Fibroblast of peridontal ligament (primary cell): ENCODE measurements around the gene PCBP3.
"Not testable (repeated sequence)": the region's sequence is repeated elsewhere in the genome, so short reads cannot be mapped to it uniquely, and the experiment has no call there.

Experiments
- DNase-seq: peaks from one replicate; pipeline ENCODE4 v3.0.0-alpha.2; 2010; ENCODE audit errors: extremely low read depth

Gene PCBP3

DNA sequence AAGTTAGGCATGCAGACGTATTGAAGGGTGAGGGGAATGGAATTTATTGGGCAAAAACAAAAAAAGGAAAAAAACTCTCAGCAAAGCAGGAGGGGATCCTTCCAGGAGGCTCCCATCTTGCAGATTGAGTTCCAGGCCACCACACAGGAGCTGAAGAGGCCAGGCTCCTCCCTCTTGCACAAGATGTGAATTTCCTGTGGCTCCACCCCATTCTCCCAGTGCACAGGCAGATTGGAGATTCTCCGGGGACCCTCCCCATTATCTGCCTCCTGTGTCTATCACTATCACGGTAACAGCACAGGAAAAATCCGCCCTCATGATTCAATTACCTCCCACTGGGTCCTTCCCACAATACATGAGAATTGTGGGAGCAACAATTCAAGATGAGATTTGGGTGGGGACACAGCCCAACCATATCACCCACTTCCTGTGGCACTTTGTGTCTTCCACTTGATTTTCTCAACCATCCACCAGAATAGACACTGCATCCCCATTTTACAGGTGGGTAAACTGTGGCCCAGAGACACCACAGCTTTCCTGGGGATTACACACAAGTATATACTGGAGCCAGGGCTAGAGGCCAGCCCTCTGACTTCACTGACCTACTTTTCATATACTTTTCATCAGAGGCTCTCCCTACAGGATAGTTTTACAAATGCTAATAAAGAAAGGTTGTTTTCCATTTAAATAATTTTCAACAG, 319.2 kb downstream of the PCBP3 start:
- DNase-seq: no peak

DNA sequence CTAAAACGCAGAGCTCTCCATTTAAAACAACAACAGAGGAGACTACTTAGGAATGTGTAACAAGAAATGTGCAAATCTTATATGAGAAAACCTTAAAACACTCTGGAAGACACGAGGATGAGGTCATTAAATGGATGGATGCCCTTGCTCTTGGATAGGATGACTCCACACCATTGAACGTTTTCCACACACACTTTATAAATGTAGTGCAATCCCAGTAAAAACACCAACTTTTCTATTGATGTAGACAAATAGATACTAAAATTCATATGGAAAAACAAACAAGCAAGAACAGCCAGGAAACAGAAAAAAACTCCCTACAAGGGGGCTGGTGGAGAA, 319.7 kb downstream of the PCBP3 start:
- peak; percentile 56 for DNase-seq

DNA sequence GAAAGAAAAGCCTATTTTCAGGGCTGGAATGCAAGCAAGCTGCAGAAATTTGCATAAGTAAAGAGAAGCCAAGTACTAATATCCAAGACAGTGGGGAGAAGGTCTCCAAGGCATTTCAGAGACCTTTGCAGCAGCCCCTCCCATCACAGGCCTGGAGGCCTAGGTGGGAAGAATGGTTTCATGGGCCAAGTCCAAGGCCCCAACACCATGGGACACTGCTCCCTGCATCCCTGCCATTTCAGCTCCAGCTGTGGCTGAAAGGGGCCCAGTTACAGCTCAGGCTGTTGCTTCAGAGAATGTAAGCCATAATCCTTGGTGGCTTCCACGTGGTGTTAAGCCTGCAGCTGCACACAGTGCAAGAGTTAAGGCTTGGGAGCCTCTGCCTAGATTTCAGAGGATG, 321.1 kb downstream of the PCBP3 start:
- DNase-seq: no peak

DNA sequence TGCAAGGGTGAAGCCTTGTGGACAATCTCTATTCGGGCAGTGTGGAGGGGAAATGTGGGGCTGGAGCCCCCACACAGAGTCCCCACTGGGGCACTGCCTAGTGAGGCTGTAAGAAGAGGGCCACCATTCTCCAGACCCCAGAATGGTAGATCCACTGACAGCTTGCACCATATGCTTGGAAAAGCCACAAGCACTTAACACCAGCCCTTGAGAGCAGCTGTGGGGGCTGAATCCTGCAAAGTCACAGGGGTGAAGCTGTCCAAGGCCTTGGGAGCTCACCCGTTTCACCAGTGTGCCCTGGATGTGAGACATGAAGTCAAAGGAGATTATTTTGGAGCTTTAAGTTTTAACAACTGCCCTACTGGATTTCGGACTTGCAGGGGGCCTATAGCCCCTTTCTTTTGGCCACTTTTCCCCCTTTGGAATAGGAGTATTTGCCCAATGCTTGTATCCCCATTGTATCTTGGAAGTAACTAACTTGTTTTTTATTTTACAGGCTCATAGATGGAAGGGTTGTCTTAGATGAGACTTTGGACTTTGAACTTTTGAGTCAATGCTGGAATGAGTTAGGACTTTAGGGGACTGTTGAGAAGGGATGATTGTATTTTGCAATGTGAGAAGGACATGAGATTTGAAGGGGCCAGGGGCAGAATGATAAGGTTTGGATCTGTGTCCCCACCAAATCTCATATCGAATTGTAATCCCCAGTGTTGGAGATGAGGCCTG, 321.7 kb downstream of the PCBP3 start:
- no peak for DNase-seq

DNA sequence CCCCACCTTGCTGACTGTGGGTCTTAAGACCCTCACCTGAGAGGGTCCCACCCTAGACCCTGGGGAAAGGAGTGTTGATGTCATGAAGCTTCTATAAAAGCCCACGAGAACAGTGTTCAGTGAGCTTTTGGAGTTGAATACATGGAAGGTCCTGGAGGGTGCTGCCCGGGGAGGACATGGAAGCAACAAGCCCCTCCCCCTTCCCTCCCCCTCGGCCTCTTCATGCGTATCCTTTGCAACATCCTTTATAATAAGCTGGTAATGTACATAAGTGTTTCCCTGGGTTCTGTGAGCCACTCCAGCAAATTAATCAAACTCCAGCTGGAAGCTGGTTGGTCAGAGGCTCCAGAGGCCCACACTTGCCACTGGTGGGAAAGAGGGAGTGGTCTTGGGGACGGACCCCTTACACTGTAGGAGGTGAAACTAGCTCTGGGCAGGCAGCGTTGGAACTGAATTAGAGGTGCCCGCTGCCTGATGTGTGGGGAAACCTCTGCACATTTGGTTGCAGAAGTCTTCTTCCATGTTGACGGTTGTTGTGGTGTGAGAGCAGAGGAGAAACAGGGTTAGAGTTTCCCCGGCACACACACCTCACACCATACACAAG, 323.4 kb downstream of the PCBP3 start:
- DNase-seq: no peak

DNA sequence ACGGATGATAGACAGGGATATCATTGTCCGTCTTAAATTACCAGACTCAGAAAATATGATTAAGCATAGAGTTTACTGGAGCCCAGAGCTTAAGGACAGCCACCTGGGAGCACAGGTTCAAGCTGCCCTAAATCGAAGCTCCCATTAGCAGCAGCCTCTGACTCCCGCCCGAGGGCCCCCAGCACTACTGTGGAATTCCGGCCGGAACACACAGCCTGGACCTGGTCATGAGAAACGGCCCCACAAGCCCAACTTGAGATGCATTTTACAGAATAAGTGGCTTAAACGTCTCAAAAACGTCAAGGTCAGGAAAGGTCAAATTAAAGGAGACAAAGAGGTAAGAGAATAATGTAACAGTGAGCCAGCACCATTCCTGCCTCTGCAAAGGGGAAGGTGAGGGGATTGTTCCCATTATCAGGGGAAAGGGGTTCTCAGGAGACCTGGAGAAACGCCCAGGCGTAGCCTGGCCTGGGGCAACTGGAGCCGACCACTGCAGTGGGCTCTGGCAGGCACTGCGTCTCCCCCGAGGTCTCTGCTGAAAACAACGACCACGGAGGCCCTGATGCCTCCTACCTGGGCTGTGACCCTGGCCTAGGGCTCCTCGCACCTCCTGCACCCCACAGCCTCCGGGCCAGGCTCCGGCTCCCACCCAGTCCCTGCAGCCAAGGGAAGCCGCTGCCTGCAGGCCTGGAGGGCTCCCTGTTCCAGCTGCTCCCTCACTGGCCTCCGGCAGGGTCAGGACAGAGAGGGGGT, 326.6 kb downstream of the PCBP3 start:
- DNase-seq: no peak

DNA sequence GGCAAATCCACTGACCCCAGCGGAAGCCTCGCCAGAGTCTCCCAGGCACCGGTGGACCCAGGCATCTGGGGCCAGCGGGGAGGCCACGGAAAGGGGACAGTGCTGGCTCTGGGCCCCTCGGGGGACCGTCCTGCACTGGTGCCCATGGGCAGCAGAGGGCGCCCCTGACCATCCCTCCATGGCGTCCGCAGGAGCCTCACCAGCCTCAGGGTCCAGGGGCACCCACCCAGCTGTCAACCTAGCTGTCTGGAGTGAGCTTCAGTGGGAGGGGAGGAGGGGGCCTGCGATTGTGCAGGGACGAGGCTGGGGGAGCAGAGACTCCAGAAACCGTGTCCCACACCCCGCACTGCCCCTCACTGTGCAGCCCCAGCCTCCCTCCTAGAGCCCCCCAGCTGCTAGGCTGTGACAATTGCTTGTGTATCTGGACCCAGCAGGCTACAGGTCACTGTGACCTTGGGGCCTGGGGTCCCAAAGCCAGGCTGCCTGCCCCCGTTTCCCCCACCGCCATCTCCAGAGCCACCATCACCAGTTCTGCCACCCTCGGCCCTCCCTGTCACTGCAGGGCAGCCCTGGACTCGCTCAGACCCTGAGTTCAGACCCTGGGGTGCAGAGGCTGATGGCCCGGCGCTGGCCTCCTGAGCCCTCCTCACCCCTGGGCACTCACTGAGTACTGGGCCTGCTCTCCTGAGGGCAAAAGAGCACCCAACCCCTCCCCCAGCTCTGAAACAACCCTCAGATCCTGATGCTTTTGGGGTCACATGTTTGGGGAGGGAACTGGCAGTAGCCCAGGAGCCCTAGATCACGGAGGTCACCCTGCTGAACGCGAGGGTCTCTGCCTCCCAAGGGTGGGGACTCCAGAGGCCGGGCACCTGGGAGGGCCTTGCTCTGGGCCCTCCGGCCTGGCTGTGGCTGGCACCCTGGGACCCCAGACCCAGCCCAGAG, 327.4 kb downstream of the PCBP3 start:
- DNase-seq: no peak

DNA sequence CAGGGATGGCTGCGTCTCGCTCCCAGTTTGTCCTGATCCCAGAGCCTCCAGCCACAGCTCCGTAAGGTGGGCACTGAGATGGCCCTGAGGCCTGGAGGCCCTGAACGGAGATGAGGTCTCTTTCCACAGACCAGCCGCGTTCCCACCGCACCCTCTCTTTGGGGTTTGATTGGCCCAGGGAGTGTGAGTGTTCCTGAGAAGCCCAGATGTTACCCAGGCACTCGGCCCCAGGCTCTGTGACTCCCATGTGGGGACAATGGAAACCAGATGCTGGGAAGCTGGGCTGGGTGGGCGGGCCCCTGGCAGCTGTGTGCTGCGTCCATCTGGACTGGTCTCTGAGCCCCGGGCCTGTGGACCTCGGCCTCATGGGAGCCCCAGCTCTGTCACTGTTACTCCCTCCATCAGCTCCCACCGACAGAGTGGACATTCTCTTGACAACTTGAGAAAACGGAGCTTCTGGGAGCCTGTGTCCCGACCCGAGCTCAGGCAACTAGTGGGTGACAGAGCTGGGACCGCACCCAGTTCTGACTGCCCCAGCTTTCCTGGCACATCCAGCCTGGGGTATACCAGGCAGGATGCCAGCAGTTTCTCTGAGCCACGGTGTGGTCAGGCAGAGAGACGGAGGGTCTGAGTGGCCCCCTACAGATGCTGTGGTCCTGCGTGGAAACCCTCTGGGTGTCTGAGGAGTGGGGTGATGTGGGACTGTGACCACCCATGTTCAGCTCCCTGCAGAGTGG, 328.3 kb downstream of the PCBP3 start:
- peak; percentile 93 for DNase-seq

DNA sequence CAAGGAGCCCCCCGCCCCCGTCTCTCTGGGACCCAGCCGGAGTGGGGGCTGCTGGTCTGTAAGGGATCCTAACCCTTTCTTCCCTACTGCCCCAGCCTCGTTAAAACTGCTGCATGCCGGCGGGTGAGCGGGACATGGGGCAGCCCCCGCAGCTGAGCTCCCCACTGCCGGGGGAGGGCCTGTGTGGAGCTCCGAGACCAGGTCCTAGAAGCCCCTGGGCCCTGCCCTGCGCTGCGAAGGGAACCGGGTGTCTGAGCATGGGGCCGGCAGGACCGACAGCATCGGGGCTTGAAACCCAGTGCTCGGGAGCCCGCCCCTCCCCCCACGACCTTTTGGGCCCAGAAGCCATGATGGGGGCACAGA, 328.8 kb downstream of the PCBP3 start:
- DNase-seq: no peak

DNA sequence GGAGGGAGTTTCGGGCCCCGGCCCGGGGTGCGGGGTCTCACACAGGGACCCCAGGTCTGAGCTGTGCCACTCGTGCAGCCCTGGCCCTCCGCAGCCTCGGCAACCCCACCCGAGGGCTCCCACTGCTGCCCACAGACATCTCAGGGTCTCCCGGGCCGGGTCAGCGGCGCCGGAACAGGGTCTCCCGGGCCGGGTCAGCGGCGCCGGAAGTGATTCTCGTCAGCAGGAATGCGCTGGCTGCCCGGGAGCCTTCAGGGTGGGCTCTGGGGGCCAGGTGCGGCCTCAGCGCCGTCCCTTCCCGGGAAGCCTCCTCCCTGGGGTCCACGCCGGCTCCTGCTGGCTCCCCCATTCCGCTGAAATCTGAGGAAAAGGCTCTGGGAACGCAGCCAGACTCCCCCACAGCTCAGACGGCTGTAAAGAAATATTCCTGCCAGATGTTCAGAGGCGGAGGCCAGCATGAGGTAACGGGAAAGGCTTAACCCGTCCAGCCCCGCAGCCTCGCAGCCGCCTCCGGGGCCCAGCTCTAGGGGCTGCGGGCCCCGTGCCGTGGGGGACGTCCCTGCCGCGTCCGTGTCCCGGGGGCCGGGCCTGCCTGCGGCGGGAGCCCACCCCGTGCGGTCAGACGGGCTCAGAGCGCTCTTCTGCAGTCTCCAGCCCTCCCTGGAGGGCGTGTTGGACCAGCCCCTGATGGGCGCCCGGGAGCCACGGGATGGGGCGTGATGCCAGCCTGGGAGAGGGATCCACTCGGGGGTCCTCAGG, 329.4 kb downstream of the PCBP3 start:
- DNase-seq: peak; percentile 96

DNA sequence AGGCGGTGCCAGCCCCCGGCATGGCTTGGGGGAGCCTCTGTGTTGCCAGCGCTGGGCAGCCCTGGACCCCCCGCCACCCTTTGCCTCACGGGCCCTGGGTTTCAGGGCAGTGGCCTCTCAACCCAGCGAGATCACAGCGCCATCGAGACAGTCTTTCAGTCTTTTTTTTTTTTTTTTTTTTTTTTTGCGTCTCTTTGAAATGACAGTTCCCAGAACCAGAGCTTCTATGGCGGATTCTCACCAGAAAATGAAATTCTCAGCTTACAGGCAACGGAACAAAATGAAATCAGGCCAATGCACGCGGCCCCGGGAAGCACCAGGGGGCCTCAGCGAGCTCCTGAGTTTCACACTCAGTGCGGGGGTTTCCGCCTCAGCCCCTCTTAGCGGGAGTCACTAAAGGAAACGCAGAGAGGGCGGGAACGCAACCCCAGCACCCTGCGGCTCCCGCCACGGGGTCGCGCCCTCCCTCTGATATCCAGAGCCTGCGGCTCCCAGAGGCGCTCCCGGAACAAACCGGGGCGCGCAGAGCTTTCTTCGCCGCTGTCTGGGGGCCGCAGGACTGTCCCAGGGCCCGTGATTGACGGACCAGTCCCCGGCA, 330.0 kb downstream of the PCBP3 start:
- peak; percentile 91 for DNase-seq

DNA sequence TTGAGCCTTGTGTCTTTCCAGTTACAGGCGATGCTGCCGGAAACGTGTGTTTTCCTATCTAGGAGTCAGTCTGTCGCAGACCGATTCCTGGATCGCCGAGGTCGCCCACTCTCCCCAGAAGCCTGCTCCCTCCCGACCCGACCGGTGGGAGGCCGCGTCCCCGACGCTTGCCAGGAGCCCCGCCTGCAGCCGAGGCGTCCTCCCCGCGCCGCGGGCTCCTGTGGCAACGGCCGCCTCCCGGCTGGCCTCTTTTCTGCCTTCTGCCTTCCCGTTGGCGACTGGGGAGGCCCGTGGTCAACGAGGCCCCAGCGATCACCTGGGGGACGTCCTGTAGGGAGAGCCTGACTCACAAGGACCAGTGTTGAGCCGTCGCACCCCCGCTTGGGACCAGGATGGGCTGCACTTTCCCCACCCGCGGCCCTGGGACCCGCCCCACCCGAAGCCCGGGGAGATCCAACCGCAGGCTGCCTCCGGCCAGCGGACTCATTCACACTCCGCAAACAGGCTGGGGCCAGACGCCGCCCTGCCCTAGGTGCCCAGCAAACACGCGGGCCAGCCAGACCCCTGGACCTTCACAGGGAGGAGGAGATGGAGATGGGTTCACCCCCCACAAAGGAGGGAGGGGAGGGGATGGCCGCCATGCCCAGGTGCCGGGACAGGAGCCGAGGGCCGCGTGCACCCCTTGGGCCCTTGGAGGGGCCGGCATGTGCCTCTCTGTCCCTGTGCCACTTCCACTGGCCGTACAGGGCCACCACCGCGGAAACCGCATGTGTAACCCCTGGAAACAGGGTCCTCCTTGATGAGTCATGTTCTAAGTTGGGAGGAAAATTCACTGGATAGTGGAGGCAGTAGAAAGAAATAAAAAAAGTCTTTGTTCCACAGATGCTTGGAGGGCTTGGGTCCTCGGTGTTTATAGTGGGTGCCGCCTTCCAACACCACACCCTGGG, 330.8 kb downstream of the PCBP3 start:
- DNase-seq: peak; percentile 64

DNA sequence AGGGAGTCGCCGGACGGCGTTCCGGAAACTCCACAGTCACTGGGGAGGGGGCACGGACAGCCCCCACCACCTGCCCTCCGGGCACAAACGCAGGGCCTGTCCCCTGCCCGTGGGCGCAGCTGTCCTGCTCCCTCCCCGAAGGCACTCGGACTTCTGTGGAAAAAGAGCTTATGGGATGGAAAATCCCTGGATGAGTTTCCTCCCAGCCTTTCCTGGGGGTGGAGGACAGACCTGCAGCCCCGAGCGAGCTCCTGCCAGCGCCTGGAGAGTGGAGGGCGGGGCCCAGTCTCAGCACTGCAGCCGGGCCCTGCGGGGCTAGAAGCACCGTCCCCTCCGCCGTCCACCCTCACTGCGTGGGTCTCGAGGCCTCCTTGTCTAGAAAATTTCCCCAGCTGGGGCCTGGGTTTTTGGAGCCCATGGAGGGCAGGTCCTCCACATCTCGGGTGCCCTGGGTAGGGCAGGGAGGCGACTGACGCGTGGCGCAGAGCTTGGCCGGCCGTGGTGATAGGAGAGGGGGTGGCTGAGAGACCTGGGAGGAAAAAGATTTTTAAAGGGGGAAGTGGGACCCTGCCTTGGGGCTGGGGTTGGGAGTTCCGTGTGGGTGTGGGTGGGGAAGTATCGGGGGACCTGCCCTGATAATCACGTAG, 331.6 kb downstream of the PCBP3 start:
- no peak for DNase-seq

DNA sequence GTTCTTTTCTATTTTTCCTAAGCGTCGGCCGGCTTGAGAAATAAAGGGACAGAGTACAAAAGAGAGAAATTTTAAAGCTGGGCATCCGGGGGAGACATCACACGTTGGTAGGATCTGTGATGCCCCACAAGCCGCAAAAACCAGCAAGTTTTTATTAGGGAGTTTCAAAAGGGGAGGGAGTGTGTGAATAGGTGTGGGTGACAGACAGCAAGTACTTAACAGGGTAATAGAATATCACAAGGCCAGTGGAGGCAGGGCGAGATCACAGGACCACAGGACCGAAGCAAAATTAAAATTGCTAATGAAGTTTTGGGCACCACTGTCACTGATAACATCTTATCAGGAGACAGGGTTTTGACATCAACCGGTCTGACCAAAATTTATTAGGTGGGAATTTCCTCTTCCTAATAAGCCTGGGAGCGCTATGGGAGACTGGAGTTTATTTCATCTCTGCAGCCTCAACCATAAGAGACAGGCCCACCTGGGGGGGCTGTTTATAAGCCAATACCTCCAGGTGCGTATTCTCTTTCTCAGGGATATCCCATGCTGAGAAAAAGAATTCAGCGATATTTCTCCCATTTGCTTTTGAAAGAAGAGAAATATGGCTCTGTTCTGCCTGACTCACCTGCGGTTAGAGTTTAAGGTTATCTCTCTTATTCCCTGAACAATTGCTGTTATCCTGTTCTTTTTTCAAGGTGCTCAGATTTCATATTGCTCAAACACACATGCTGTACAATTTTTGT, 332.3 kb downstream of the PCBP3 start:
- DNase-seq: not testable (repeated sequence)

DNA sequence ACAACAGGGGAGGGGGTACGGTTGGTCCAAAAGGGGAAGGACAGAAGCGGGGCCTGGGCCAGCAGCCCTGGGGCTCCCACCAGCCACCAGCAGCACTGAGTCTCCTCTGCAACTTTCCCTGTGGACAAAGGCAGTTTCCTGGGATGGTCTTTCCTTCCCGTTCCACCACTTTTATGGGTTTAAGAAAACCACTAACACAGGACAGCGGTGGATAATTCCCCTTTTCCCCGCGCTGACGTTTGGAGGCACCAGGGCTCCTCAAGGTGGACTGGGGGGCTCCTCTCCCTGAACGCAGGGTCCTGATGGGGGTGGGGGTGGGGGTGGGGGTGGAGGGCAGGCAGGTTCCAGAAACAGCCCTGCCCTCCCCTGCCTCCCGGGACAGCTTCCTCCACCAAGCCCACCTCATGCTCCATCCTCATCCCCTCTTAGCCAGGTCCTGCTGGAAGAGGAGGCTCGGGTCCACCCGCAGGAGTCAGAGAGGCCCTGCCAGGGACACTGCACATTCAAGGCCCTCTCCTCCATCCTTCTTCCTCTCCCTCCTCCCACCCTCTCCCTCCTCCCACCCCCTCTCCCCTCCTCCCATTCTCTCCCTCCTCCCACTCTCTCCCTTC, 333.3 kb downstream of the PCBP3 start:
- DNase-seq: no peak

DNA sequence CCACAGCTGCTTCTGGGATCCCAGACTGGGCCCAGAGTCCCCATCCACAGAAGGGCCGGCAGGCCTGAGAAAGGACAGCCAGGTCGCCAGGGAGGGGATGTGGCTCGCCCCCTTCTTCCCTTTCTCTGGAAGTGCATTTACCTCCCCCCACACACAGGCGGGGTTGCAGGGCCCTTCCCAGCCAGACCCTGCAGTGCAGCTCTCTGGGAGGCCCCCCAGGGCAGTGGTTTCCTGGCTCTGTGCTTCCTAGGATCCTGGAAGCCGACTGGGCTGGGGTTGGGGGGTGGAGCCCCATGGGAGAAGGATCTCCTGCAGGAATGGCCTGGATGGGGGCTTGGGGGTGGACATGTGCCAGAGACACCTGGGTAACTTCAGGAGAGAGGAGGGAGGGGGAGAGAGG, 333.9 kb downstream of the PCBP3 start:
- DNase-seq: no peak

DNA sequence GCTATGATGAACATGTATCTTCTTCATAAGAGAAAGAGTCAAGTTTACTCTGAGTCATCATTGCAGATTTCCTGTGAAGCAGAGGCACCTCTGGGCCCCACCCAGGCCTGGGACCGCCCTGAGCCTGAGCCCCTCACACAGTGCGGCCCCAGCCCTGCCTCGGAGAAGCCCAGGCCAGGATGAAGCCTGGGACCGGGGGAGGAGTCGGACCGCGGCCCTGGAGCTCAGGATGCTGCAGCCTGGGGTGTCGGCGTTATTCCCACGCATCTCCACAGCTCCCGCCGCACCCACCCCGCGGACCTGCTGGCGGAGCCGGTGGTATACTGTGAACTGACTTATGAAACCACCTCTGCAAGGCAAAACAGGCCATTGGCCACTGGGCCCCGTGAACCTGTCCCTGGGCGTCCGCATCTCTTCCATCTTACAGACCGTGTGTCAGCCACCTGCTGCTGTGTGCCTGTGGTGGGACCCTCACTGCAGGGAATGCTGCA, 335.7 kb downstream of the PCBP3 start:
- no peak for DNase-seq
